Erythroblast (primary cell): ENCODE measurements around the gene RBM18.

Experiments
- DNase-seq, 2 experiments: peaks; one replicate each; lab custom pipeline; 2025; lab: John Stamatoyannopoulos, UW
- GATA1 ChIP-seq: IDR thresholded peaks from 2 replicates; pipeline ENCODE4 v1.6.1; 2011; ENCODE audit warnings: low read depth, mild to moderate bottlenecking, control low read depth, low read length, moderate library complexity
- POLR2A ChIP-seq: IDR thresholded peaks from 2 replicates; pipeline ENCODE4 v1.6.1; 2011; ENCODE audit warnings: mild to moderate bottlenecking, low read length

RBM18 gene, protein sequence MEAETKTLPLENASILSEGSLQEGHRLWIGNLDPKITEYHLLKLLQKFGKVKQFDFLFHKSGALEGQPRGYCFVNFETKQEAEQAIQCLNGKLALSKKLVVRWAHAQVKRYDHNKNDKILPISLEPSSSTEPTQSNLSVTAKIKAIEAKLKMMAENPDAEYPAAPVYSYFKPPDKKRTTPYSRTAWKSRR

DNA sequence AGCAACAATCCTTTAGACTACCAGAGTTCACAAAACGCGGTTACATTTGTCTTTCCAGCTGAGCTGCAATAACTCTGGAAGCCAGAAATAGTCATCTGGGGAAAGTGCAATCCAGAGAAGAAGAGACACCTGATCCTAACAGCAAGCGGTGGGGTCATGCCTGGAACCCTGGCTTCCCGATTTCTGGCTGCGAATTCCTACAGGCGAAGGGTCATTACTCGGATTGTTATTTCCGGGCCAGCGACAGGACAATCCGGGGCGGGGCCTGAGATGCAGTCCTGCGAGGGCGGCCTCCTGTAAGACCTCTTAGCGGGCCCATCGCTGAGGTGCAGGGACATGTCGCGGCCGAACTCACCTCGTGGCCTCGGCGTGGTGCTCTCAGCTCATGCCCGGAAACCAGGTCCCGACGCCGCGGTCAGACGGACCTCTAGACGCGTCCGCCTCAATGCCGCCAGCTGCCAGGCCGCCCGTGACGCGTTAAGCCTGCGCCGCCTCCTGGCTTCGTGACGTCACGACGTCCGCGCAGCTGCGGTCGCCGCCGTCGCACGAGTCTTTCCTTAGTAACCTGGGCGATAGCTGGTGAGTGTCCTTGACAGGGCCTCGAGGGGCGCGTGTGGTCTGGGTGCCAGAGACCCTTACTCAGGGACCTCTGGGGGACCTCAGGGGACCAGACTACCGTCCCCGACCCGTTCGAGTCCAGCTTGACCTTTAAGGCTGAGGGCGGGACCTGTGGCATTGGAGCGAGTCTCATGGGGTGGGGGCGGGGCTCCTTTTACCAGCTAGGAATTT, at the start of gene RBM18, which contains the start of gene MRRF:
RBM18 (minus strand) TSS at position 481 of the 789 bp plus-strand sequence. CDS start 3,348 bp downstream, outside the sequence.
MRRF (plus strand) TSS at position 523 of the 789 bp plus-strand sequence. CDS start 6,010 bp downstream, outside the sequence.
- TF ChIP-seq POLR2A (peak; percentile 96), GATA1 (no peak)
- DNase-seq = peak; percentile 95 to 97

DNA sequence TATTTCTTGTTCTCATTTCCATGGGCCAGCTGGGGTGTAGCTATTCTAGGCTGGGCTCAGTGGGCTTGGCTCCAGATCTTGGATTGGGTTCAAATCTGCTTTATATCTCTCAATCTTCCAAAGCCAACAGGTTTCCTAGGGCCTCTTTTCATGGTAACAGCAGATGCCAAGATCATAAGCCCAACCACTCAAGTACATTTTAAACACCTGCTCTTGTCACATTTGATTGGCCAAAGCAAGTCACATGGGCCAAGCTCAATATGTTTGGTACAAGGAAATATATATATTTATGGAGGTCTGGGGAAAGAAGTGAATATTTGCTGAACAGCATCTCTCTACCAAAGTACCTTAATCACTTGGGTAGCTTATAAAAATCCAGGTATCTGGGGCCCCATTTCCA, 49.5 kb upstream of the RBM18 start:
- TF ChIP-seq POLR2A (no peak), GATA1 (no peak)
- no peak for DNase-seq

DNA sequence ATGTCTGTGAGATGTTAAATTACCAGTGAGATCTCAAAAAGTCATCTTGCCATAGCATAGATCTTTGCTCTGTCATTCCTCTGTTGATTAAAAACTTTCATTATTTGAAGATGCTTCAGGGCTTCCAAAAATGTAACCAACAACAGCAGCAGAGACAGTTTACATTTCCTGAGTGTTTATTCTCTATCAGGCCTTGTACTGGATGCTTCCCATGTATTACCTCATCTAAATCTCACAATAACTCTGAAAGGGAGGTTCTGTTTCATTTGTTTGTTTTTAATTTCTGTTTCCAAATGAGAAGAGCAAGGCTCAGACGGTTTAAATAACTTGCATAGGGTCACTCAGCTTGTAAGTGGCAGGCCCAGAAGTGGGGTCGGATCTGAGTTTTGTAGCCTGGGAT, 45.2 kb upstream of the RBM18 start:
- TF ChIP-seq GATA1 = no peak
- no peak for TF ChIP-seq POLR2A
- no peak for DNase-seq

DNA sequence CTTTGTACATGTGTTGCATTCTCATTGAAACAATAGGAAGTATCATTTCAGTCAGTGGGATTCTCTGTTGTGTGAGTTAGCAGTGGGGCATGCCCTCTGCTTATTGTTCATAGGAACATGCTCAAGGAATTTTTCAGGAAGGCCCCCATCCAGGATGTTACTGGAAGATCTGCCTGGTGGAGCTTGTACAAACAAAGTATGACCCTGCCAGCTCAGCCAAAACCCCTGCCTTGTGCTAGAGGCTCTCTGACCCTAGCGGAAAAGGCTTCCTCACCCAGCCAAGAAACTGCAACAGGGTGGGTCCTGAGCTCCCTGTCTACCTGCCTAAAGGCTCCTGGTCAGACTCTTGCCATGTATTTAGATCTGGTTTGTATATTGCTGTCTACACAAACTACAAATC, 43.3 kb upstream of the RBM18 start:
- no peak for DNase-seq
- TF ChIP-seq GATA1 (no peak), POLR2A (no peak)

DNA sequence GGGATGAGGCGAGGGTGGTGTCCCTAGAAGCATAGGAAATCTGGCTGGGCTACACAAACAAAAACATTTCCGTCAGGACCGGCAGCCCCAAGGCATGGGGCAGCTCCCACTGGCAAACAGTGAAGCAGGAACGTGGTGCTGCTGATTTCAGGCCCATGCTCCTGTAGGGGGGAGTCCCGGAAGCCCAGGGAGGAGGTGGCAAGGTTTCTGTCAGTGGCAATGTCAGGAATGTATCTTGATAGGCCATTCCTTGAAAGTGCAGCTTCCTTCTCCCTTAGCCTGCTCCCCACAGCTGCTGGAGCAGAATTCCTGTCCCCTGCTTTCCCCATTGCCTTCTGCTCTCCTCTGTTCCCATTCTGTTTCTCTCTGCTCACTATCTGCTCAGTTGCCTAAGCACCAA, 42.4 kb upstream of the RBM18 start:
- TF ChIP-seq GATA1 = no peak
- TF ChIP-seq POLR2A = no peak
- no peak for DNase-seq

DNA sequence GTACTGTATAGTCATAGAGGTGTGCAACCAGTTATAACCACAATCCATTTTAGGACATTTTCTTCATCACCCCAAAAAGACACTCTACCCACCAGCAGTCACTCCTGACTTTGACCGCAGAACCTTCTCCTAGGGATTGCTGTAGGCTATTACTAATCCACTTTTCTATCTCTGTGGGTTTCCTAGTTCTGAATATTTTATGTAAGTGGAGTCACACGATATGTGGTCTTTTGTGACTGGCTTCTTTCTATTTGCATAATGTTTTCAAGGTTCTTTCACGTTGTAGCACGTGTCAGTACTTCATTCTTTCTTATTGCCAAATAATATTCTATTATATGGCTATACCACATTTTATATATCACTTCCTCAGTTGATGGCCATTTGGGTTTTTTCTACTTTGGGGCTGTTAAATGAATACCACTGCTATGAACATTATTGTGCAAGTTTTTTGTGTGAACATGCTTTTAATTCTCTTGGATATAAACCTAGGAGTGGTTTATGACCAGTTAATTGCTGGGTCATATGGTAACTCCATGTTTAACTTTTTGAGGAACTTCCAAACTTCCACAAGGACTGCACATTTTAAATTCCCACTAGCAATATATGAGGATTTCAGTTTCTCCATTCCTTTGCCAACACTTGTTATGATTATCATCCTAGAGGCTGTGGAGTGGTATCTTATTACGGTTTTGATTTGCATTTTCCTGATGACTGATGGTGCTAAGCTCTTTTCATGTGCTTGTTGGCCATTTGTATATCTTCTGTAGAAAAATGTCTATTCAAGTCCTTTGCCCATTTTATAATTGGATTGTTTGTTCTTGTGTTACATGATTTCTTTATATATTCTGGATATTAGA, 37.8 kb upstream of the RBM18 start:
- TF ChIP-seq POLR2A = no peak
- TF ChIP-seq GATA1 = no peak

DNA sequence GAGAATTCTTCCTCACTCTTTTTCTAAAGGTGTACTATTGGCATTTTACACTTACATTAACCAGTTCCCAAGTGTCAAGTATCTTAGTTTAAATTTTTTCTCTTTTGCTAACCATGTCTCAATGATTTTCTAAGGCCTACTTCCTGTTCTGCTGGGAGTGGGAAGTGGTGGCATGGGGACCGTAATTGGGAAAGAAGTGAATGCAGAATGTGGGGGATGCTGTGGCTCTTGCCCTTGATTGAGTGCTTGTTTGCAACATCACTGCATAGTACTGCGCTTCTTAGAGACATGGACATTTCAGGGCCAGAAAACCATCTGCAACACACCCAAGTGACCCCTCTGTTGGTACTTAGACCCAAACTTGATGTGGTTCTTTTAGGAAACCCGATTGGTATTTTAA, 32.9 kb upstream of the RBM18 start:
- TF ChIP-seq GATA1 = no peak
- no peak for DNase-seq

More for the DNA sequence above, 37.8 kb upstream of the RBM18 start:
- DNase-seq = no peak

DNA sequence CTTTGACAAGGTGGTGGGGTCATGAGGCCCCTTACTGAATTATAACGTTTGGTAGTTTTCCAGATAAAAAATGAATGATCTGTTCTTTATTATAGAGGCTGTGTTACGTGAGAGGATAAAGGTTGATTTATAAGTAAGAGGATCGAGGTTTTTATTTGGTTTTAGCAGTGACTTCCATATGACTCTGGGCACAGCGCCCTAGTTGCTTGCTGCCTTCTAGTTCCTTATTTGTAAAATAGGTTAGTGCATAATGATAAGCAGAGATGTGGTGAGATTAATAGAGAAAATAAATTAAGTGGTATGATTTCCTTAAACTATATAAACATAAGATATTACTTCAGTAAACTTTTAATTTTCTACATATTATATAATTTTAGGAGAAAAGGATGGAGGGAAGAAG, 29.9 kb upstream of the RBM18 start:
- TF ChIP-seq GATA1 (no peak), POLR2A (no peak)
- no peak for DNase-seq

DNA sequence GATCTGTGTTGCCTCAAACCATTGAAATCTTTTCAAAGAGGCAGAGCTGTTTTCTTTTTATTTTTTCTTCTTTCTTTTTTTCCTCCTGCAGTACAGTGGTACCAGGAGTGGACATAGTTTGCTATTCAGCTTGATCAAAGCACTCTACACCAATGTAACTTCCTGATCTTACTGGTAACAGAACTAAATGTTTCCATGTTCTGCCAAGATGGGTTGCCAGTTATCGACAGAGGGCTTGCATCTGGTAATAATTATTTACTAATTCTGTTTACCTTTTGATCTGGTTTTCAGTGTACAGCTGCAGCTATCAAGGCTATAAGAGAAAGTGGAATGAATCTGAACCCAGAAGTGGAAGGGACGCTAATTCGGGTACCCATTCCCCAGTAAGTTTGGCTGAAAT, 26.8 kb upstream of the RBM18 start:
- TF ChIP-seq GATA1 = no peak
- no peak for TF ChIP-seq POLR2A
- no peak for DNase-seq

DNA sequence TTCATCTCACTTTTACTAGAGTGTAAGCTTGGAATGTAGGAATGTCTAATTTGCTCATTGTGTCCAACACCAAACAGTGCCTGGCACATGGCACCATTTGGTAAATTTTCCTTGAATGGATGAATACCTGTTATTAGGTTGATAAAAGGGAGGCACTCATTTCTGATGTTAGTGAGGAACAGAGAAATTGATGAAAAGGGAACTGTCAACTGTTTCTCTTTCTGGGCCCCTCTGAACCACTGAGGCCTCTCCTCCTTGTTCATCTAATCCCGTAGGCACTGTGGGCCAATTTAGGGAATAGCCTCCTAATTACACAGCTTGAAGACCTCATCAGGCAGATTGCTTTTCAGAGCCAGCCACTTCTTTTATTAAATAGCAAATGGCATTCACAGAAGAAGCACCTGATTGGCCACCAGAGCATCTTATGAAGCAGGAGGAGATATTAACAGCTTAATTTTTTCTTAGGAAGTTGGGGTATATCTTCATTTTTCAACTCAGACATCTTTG, 22.6 kb upstream of the RBM18 start:
- TF ChIP-seq POLR2A (no peak), GATA1 (no peak)
- DNase-seq = no peak

DNA sequence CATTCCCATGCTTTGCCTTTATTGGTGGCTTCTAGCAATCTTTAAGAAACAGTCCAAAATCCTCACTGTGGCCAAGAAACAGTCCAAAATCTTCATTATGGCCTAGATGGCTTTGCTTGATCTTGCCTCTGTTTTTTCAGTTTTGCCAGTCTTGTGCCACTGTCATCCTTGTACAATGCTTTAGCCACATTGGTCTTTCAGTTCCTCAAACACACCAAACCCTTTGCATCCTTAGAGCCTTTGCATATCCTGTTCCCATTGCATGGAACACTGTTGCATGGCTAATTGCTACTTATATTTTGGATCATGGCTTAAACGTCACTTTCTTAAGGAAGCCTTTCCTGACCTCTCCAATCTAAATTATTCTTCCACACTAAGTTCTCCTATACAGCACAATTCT, 22.1 kb upstream of the RBM18 start:
- no peak for DNase-seq
- no peak for TF ChIP-seq POLR2A
- no peak for TF ChIP-seq GATA1

DNA sequence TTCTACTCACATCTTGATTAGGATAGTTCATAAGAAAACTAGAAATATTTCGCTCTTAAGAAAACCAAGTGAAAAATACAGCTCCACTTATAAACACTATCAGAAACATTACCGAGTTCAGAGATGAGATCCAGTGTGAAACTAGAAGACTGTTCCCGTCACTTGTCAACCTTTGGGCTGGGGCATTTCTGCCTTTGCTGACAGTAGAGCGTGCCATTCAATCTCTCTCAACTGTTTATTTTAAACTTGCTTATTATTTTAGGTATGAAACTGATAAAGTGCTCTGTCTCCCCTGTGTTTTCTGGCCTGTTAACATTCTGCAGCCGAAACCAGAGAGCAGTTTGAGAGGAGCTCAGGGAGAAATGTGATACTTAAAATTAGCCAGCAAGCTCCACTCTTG, 16.7 kb upstream of the RBM18 start:
- DNase-seq = no peak
- TF ChIP-seq POLR2A = no peak
- no peak for TF ChIP-seq GATA1

DNA sequence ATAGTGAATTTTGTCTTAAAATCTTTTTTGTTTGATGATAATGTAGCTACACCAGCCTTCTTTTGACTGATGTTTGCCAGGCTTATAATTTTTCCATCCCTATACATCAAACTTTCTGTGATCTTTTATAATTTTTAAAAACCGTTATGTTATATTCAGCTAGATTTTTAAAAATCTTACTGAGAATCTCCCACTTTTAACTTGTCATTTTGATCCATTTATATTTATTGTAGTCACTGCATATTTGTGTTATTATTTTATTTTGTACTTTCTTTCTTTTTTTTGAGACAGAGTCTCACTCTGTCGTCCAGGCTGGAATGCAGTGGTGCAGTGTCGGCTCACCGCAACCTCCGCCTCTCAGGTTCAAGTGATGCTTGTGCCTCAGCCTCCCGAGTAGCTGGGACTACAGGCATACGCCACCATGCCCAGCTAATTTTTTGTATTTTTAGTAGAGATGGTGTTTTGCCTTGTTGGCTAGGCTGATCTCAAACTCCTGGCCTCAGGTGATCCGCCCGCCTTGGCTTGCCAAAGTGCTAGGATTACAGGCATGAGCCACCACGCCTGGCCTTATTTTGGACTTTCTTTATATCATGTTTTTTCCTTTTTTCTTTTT, 12.8 kb upstream of the RBM18 start:
- TF ChIP-seq GATA1 = no peak
- no peak for TF ChIP-seq POLR2A
- no peak for DNase-seq

DNA sequence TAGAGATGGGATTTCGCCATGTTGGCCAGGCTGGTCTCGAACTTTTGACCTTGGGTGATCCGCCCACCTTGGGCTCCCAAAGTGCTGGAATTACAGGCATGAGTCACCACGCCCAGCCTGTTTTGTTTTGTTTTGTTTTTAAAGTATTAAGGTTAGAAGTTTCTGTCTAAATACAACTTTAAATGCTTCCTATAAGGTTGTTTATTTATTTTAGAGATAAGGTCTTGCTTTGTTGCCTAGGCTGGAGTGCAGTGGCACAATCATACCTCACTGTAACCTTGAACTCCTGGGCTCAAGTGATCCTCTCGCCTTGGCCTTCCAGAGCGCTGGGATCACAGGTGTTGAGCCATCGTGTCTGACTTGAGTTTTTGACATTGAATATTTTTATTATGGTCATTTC, 11.5 kb upstream of the RBM18 start:
- no peak for DNase-seq
- TF ChIP-seq GATA1 (no peak), POLR2A (no peak)
